K562 (cell line): ENCODE data around the gene SLC30A7. TPM values are rescaled to one million over a fixed set of nuclear protein-coding genes. Genes with fewer than 3 reads are reported as not detected.
A peak's percentile ranks its signal among the peaks of the same experiment; 100 is the strongest.

Experiments
- CBX5 ChIP-seq: IDR thresholded peaks from 2 replicates; pipeline ENCODE4 v1.6.1; 2014; ENCODE audit warnings: low read depth, borderline replicate concordance
- ELF2 ChIP-seq: fragments of 250-450 bp; sonication (Bioruptor Pico); IDR thresholded peaks from 2 replicates; pipeline ENCODE4 v1.5.0; 2021; ENCODE audit warnings: mild to moderate bottlenecking
- ETV5 ChIP-seq: sonication (generic); formaldehyde crosslinking; IDR thresholded peaks from 2 replicates; pipeline ENCODE4 v1.4.0; 2020; ENCODE audit warnings: low read depth, mild to moderate bottlenecking, missing genetic modification reagents
- FOXP1 ChIP-seq: sonication (generic); formaldehyde crosslinking; IDR thresholded peaks from 2 replicates; pipeline ENCODE4 v1.8.0; 2022; ENCODE audit warnings: mild to moderate bottlenecking, missing genetic modification reagents
- HDAC1 ChIP-seq, 2 experiments: fragments of 450-650 bp; IDR thresholded peaks; 2 replicates each; pipeline ENCODE4 v1.6.1; 2016 to 2017; ENCODE audit warnings: inconsistent platforms in 1 of 2, mild to moderate bottlenecking in 1 of 2, moderate library complexity in 1 of 2
- HMGN3 ChIP-seq: IDR thresholded peaks from 2 replicates; pipeline ENCODE4 v1.6.1; 2011; ENCODE audit warnings: borderline replicate concordance, low read depth, mild to moderate bottlenecking, mixed read lengths, low read length; ENCODE audit not compliant: insufficient read length; ENCODE audit errors: extremely low read depth
- JUN ChIP-seq, 2 experiments: sonication (generic) in 1 of 2; formaldehyde crosslinking in 1 of 2; IDR thresholded peaks; 2 replicates each; pipeline versions ENCODE4 v1.6.1 to v1.8.0; 2012 to 2022; ENCODE audit warnings: borderline replicate concordance in 2 of 2, mild to moderate bottlenecking in 2 of 2, improper control_type of control experiment in 1 of 2, low read depth in 1 of 2, low read length in 1 of 2, missing genetic modification reagents in 1 of 2
- JUND ChIP-seq, 2 experiments: IDR thresholded peaks; 2 replicates in 1 of 2; 3 replicates in 1 of 2; pipeline ENCODE4 v1.6.1; 2011; ENCODE audit warnings: borderline replicate concordance in 2 of 2, low read depth in 2 of 2, low read length in 2 of 2, improper control_type of control experiment in 1 of 2, missing biosample characterization in 1 of 2, missing genetic modification characterization in 1 of 2, missing genetic modification reagents in 1 of 2
- NEUROD1 ChIP-seq: fragments of 150-350 bp; IDR thresholded peaks from 2 replicates; pipeline ENCODE4 v1.6.1; 2014; ENCODE audit warnings: borderline replicate concordance, low read length, low read depth; ENCODE audit not compliant: partially characterized antibody
- NFRKB ChIP-seq: fragments of 450-650 bp; IDR thresholded peaks from 2 replicates; pipeline ENCODE4 v1.6.1; 2016; ENCODE audit warnings: low read depth
- NR2C2 ChIP-seq, 2 experiments: fragments of 200-800 bp in 1 of 2; sonication (Bioruptor generic) in 1 of 2; sonication (generic) in 1 of 2; formaldehyde crosslinking in 1 of 2; IDR thresholded peaks; 2 replicates each; pipeline versions ENCODE4 v1.6.1 to v1.8.0; 2016 to 2022; ENCODE audit warnings: mild to moderate bottlenecking in 1 of 2, missing compliant biosample characterization in 1 of 2, missing genetic modification characterization in 1 of 2, missing genetic modification reagents in 1 of 2
- NR4A1 ChIP-seq, 2 experiments: fragments of 250-450 bp in 1 of 2; fragments of 450-650 bp in 1 of 2; sonication (Bioruptor Pico) in 1 of 2; IDR thresholded peaks; 2 replicates each; pipeline versions ENCODE4 v1.4.0 to v1.6.1; 2016 to 2020; ENCODE audit warnings: mild to moderate bottlenecking in 2 of 2, missing compliant biosample characterization in 1 of 2, missing genetic modification characterization in 1 of 2, moderate library complexity in 1 of 2
- POLR2B ChIP-seq: fragments of 450-650 bp; IDR thresholded peaks from 2 replicates; pipeline ENCODE4 v1.6.1; 2018; ENCODE audit warnings: low read depth; ENCODE audit not compliant: partially characterized antibody
- TAF9B ChIP-seq: fragments of 450-650 bp; IDR thresholded peaks from 2 replicates; pipeline ENCODE4 v1.6.1; 2018; ENCODE audit warnings: mild to moderate bottlenecking; ENCODE audit not compliant: partially characterized antibody
- TCFL5 ChIP-seq: fragments of 250-450 bp; sonication (Bioruptor Pico); conservative IDR thresholded peaks from 2 replicates; pipeline ENCODE4 v1.6.1; 2021; ENCODE audit warnings: mild to moderate bottlenecking, moderate library complexity, matching md5 sums
- THRA ChIP-seq: fragments of 450-650 bp; IDR thresholded peaks from 2 replicates; pipeline ENCODE4 v1.6.1; 2017; ENCODE audit warnings: mild to moderate bottlenecking, moderate library complexity
- TRIM24 ChIP-seq, 2 experiments: fragments of 450-650 bp; IDR thresholded peaks; 2 replicates each; pipeline ENCODE4 v1.6.1; 2016
- ZFX ChIP-seq: sonication (generic); formaldehyde crosslinking; IDR thresholded peaks from 2 replicates; pipeline ENCODE4 v1.8.0; 2022; ENCODE audit warnings: mild to moderate bottlenecking, missing genetic modification reagents, moderate library complexity
- ZNF384 ChIP-seq: IDR thresholded peaks from 2 replicates; pipeline ENCODE4 v1.6.1; 2012; ENCODE audit warnings: low read depth, low read length, improper control_type of control experiment
- ZNF41 ChIP-seq: fragments of 250-450 bp; sonication (Bioruptor Pico); conservative IDR thresholded peaks from 2 replicates; pipeline ENCODE4 v1.4.0; 2020; ENCODE audit warnings: mild to moderate bottlenecking
- ZNF431 ChIP-seq: sonication (generic); formaldehyde crosslinking; IDR thresholded peaks from 2 replicates; pipeline ENCODE4 v1.8.0; 2022; ENCODE audit warnings: mild to moderate bottlenecking, missing genetic modification reagents
- ZNF76 ChIP-seq: fragments of 250-450 bp; sonication (Bioruptor Pico); IDR thresholded peaks from 2 replicates; pipeline ENCODE4 v1.4.0; 2020; ENCODE audit warnings: mild to moderate bottlenecking, moderate library complexity, borderline replicate concordance
- polyA plus RNA-seq, 8 experiments: library from polyadenylated mRNA; depleted of rRNA in 4 of 8; stranded (reverse) in 5 of 8; unstranded in 3 of 8; fragments of >200 nt; fragmentation: Nextera tagmentation in 2 of 8; fragmentation: Illumina TruSeq in 1 of 8; extraction: Ambion mirVana in 2 of 8; extraction: Trizol in 1 of 8; gene quantifications; 2 replicates each; pipeline versions ENCODE4 v1.2.1 to v1.2.3, GENCODE V29; 2011 to 2014; ENCODE audit warnings: inconsistent platforms in 1 of 8, missing spikeins in 1 of 8
- total RNA-seq, 7 experiments: library from RNA; depleted of rRNA in 6 of 7; stranded (reverse); fragments of >200 nt in 6 of 7; fragmentation: Illumina TruSeq in 2 of 7; extraction: Trizol in 2 of 7; gene quantifications; 2 replicates each; pipeline versions ENCODE4 v1.2.1 to v1.2.3, GENCODE V29; 2011 to 2021; ENCODE audit warnings: low replicate concordance in 1 of 7
- TF ChIP-seq, protein P1 (sequence below), 2 experiments: fragments of 200-800 bp in 1 of 2; sonication (Bioruptor generic) in 1 of 2; sonication (generic) in 1 of 2; formaldehyde crosslinking in 1 of 2; IDR thresholded peaks in 1 of 2; conservative IDR thresholded peaks in 1 of 2; 2 replicates each; pipeline versions ENCODE4 v1.5.0 to v1.6.1; 2016 to 2020; ENCODE audit warnings: missing compliant biosample characterization in 1 of 2, missing genetic modification characterization in 1 of 2, missing genetic modification reagents in 1 of 2

SLC30A7 gene
- total and polyA plus RNA-seq, 9 of the 15 experiments (the other 6 are each of a cell fraction or from before 2014, with no cell fraction given): 3.5 to 17.1 (median 7.2) TPM

DNA sequence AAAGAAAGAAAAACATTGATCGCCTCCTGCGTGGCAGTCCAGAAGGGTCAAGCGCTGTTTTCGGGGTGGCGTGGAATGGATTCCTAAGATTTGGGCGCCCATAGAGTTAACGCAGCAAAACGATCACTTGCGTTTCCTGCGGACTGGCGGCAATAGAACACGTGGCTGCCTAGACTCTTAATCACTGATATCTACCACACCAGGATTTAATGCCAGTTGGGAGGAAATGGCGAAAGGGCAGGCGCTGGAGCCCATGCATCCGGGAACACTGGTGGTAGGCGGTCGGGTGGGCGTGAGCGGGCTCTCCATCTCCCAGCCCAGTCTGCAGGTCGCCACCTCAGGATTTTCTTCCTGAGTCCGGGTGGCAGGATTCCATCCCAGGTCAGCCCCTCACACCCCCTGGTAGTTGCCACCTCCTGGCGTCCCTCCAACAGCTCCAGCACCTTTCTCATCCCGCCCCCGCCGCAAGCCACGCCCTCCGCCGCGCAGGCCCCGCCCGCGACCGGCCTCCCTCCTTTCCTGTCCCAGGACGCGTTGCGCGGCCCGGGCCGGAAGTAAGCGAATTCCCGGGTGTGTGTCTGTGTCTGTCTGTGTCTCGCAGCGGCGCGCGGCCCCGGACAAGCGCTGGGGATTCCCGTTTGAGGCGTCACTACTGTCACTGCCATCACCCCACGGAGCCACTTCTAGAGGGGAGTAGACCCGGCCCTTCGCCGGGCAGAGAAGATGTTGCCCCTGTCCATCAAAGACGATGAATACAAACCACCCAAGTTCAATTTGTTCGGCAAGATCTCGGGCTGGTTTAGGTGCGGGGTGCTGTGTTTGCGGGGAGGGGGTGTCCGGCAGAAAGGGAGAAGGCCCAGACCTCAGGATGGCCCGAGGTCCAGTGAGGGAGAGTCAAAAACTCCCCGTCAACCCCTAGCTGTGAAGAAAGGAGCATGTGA is at the start of gene SLC30A7 (continued):
- peak; percentile 90 for TF ChIP-seq ETV5
- TF ChIP-seq, protein P1, sequence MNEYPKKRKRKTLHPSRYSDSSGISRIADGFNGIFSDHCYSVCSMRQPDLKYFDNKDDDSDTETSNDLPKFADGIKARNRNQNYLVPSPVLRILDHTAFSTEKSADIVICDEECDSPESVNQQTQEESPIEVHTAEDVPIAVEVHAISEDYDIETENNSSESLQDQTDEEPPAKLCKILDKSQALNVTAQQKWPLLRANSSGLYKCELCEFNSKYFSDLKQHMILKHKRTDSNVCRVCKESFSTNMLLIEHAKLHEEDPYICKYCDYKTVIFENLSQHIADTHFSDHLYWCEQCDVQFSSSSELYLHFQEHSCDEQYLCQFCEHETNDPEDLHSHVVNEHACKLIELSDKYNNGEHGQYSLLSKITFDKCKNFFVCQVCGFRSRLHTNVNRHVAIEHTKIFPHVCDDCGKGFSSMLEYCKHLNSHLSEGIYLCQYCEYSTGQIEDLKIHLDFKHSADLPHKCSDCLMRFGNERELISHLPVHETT (CRISPR knock-in tag; conservative IDR thresholded peaks at IDR 0.05 in 1 of 2, IDR thresholded peaks at IDR 0.05 in 1 of 2): peak in 1 of 2 experiments; percentile 14; a peak in 1 of 4 replicates
- TF ChIP-seq TCFL5 (CRISPR knock-in tag): no peak
- peak; percentile 64 for TF ChIP-seq ELF2 (CRISPR knock-in tag)
- TF ChIP-seq HMGN3: peak; percentile 84
- no peak for TF ChIP-seq TRIM24 (IDR thresholded peaks at IDR 0.05)
- peak; percentile 34; the same call in 1 of the 2 replicates for TF ChIP-seq JUND (IDR thresholded peaks at IDR 0.05; ENCODE audit: borderline replicate concordance, low read depth, low read length)
- TF ChIP-seq JUND (tag; IDR thresholded peaks at IDR 0.05; ENCODE audit: borderline replicate concordance, low read depth, low read length): no peak; the same call in 2 of the 3 replicates
- TF ChIP-seq ZNF76 (CRISPR knock-in tag): no peak
- TF ChIP-seq POLR2B: peak; percentile 69
- no peak for TF ChIP-seq ZNF41 (CRISPR knock-in tag)
- TF ChIP-seq NR4A1 (CRISPR knock-in tag; IDR thresholded peaks at IDR 0.05): no peak
- no peak for TF ChIP-seq NR4A1 (tag; IDR thresholded peaks at IDR 0.05)
- no peak for TF ChIP-seq CBX5
- peak; percentile 64 for TF ChIP-seq FOXP1 (CRISPR knock-in tag)
- TF ChIP-seq ZNF384: 0 out of 2 replicates have a peak, but pooled peaks have one; percentile 11
- no peak for TF ChIP-seq THRA
- TF ChIP-seq NR2C2 (CRISPR knock-in tag; IDR thresholded peaks at IDR 0.05): no peak
- TF ChIP-seq NR2C2 (tag; IDR thresholded peaks at IDR 0.05): peak; percentile 79
- TF ChIP-seq ZNF431 (CRISPR knock-in tag): peak; percentile 66
- peak; percentile 31; the same call in 1 of the 2 replicates for TF ChIP-seq NFRKB
- TF ChIP-seq NEUROD1: no peak
- peak; percentile 66 for TF ChIP-seq TAF9B
- TF ChIP-seq HDAC1 (IDR thresholded peaks at IDR 0.05): peak in 1 of 2 experiments; percentile 51; a peak in 2 of 4 replicates
- peak; percentile 54 for TF ChIP-seq ZFX
- peak; percentile 8; the same call in 1 of the 2 replicates for TF ChIP-seq JUN (IDR thresholded peaks at IDR 0.05; ENCODE audit: borderline replicate concordance, low read depth, low read length)
- no peak for TF ChIP-seq JUN (CRISPR knock-in tag; IDR thresholded peaks at IDR 0.05; ENCODE audit: borderline replicate concordance)
